ENCODE measurements around the gene HDLBP.

Gene HDLBP

GRCh38 chr2:241214766-241215165 lies 100.7 kb downstream of the HDLBP start:
- no peak for DNase-seq (ENCODE audit: low read depth, low spot score)

GRCh38 chr2:241214209-241214608 lies 101.3 kb downstream of the HDLBP start:
- DNase-seq (ENCODE audit: low read depth, low spot score) = no peak

- DNase-seq (ENCODE audit: low read depth, low spot score) = no peak
Observed at GRCh38 chr2:241213567-241213966, 101.9 kb downstream of the HDLBP start.

- no peak for DNase-seq (ENCODE audit: low read depth, low spot score)
Observed at GRCh38 chr2:241213041-241213440, 102.4 kb downstream of the HDLBP start.

- peak; percentile 91 for DNase-seq (ENCODE audit: low read depth, low spot score)
Observed at GRCh38 chr2:241211276-241211675, 104.2 kb downstream of the HDLBP start.

GRCh38 chr2:241209271-241209670 lies 106.2 kb downstream of the HDLBP start:
- no peak for DNase-seq (ENCODE audit: low read depth, low spot score)

- no peak for DNase-seq (ENCODE audit: low read depth, low spot score)
Observed at GRCh38 chr2:241208058-241208457, 107.4 kb downstream of the HDLBP start.

GRCh38 chr2:241207641-241208040 lies 107.8 kb downstream of the HDLBP start:
- DNase-seq (ENCODE audit: low read depth, low spot score) = no peak

GRCh38 chr2:241207151-241207550 lies 108.3 kb downstream of the HDLBP start:
- DNase-seq (ENCODE audit: low read depth, low spot score) = no peak

GRCh38 chr2:241205086-241205485 lies 110.4 kb downstream of the HDLBP start:
- DNase-seq (ENCODE audit: low read depth, low spot score) = no peak

- DNase-seq (ENCODE audit: low read depth, low spot score) = no peak
Observed at GRCh38 chr2:241204490-241204889, 111.0 kb downstream of the HDLBP start.

GRCh38 chr2:241204010-241204384 lies 111.5 kb downstream of the HDLBP start:
- no peak for DNase-seq (ENCODE audit: low read depth, low spot score)

GRCh38 chr2:241203218-241204009 lies 112.1 kb downstream of the HDLBP start:
- no peak for DNase-seq (ENCODE audit: low read depth, low spot score)

GRCh38 chr2:241202681-241203080 lies 112.8 kb downstream of the HDLBP start:
- no peak for DNase-seq (ENCODE audit: low read depth, low spot score)

GRCh38 chr2:241202268-241202585 lies 113.2 kb downstream of the HDLBP start:
- DNase-seq (ENCODE audit: low read depth, low spot score) = no peak

- DNase-seq (ENCODE audit: low read depth, low spot score) = no peak
Observed at GRCh38 chr2:241201445-241202267, 113.8 kb downstream of the HDLBP start.

GRCh38 chr2:241200822-241201395 lies 114.6 kb downstream of the HDLBP start:
- no peak for DNase-seq (ENCODE audit: low read depth, low spot score)

GRCh38 chr2:241199897-241200821 lies 115.3 kb downstream of the HDLBP start:
- DNase-seq (ENCODE audit: low read depth, low spot score) = no peak

- DNase-seq (ENCODE audit: low read depth, low spot score) = no peak
Observed at GRCh38 chr2:241199286-241199685, 116.2 kb downstream of the HDLBP start.

GRCh38 chr2:241198381-241199279 lies 116.8 kb downstream of the HDLBP start:
- no peak for DNase-seq (ENCODE audit: low read depth, low spot score)

GRCh38 chr2:241197947-241198346 lies 117.5 kb downstream of the HDLBP start:
- DNase-seq (ENCODE audit: low read depth, low spot score) = no peak

Data from ELF-1 (cell line).